ENCODE data around the gene CDK6. TPM values are rescaled to one million over a fixed set of nuclear protein-coding genes. Genes with fewer than 3 reads are reported as not detected.

The CDK6 gene
- total RNA-seq, 1 experiment from 2014 or later = 38.7 TPM

DNA sequence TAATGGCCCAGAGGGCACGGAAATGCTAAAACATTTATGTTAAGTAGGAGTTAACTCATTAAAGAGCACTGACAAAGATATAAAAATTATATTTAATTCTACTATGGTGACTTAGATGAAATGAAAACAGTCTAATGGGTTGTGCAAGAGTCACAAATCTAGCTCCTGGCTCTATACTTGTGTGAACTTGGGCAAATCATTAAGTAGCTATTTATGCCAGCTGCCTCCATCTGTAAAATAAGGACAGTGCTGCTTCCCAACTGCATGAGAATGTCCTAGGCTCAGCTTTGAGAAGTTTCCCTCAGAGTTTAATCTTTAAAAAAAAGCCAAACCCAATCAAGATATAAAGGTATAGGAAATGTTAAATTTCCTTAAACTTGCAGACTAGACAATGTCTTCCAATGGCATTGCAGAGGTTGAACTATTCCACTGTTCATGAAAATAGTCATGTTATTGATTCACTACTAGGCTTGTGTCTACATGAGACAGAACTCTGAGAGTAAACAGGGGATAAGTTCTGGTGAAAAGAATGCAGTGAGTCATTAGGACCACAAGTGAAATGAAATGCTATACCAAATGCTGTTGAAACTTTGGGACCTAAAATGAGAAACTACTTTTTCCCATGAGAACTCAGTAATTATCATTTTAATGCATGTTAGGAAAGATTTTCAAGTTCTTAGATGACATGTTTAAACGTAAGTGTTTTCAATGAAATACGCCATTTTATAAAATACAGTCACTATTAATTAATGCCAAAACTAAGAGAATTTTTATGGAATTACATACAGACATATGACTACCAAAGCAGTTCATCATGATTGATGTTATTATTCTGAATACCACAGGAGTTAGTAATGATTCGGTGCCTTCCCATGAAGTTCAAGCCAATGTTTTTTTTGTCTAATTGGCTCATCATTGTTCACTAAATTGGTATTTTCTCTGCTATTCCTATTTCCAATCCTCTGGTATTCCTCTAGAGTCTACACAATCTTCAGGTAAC is 84.2 kb downstream of the CDK6 start:
- TF ChIP-seq CTCF (conservative IDR thresholded peaks at IDR 0.05; ENCODE audit: low read depth, low read length) = no peak
- TF ChIP-seq EZH2phosphoT487 (IDR thresholded peaks at IDR 0.05; ENCODE audit: borderline replicate concordance, low read length) = no peak
- TF ChIP-seq EZH2 (IDR thresholded peaks at IDR 0.05; ENCODE audit: low read length, unreplicated experiment) = no peak
- Histone ChIP-seq H3K9me3 (ENCODE audit: low read length) (no peaks in the 10 kb centered on the region), H3K4me2 (ENCODE audit: low read length) (peak overlapping the region; percentile 60), H3K4me3 (ENCODE audit: low read length) (peak overlapping the region; percentile 26; the same call in 1 of the 2 replicates), H3K4me1 (ENCODE audit: insufficient read depth, low read length) (peaks cover 56% of the 10 kb centered on the region), H3K9ac (ENCODE audit: low read length) (peak overlapping the region; percentile 36), H2AFZ (ENCODE audit: low read length) (no peak overlapping the region), H3K9me2 (replicated peaks; ENCODE audit: low read length) (no peaks in the 10 kb centered on the region), H3K27me3 (ENCODE audit: low read length) (no peaks in the 10 kb centered on the region), H3K36me3 (ENCODE audit: low read depth, low read length) (0 out of 2 replicates have a peak, but pooled peaks cover 5% of the 10 kb centered on the region), H4K20me1 (ENCODE audit: low read length) (no peaks in the 10 kb centered on the region), H3F3A (ENCODE audit: low read length, unreplicated experiment) (no peaks in the 10 kb centered on the region), H3K27ac (ENCODE audit: low read length) (peak overlapping the region; percentile 91), H3K79me2 (ENCODE audit: low read length) (peaks cover 45% of the 10 kb centered on the region)
- peak; percentile 94 for ATAC-seq
- no TSS peak for BruUV-seq (replicated peaks)
- CTCF ChIA-PET = no interaction called here
- POLR2A ChIA-PET (ENCODE audit: unreplicated experiment) = interaction anchor here (0.6 kb wide), 1 partner anchor 81 kb away, joined by 3 read pairs; no protein-coding TSS in a partner anchor
- intact Hi-C loops (cut with micrococcal nuclease) = loop anchor here (1.0 kb wide), 1 partner anchor 11 kb away; no protein-coding TSS in a partner anchor
- peak; percentile 88 for DNase-seq

DNA sequence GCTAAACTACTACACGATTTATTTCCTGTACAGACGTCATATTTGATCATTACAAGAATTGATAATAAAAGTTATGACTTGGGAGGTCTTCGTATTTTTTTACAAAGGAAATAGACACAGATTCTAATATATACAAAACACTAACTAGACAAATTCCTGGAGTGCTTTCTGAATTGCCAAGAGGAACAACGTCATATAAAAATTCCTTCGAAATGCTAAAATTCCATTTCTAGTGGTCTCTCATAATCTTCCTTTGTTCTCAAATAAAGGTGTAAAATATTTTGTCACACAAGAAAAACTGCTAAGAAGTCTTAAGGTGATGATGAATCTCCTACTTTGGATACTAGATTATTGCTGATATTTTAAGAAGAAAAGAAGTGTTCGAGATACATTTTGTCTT is 85.4 kb downstream of the CDK6 start:
- ATAC-seq = no peak
- no peak overlapping the region for H3K4me3 ChIP-seq (ENCODE audit: low read length)
- CTCF ChIA-PET = no interaction called here
- H3K9me2 ChIP-seq (replicated peaks; ENCODE audit: low read length) = no peaks in the 10 kb centered on the region
- H3K36me3 ChIP-seq (ENCODE audit: low read depth, low read length) = 0 out of 2 replicates have a peak, but pooled peaks cover 5% of the 10 kb centered on the region
- intact Hi-C loops (cut with micrococcal nuclease) = no loop called here
- H2AFZ ChIP-seq (ENCODE audit: low read length) = no peak overlapping the region
- POLR2A ChIA-PET (ENCODE audit: unreplicated experiment) = no interaction called here
- H3F3A ChIP-seq (ENCODE audit: low read length, unreplicated experiment) = no peaks in the 10 kb centered on the region
- H3K27ac ChIP-seq (ENCODE audit: low read length) = peak overlapping the region; percentile 41
- no peak for DNase-seq
- H4K20me1 ChIP-seq (ENCODE audit: low read length) = no peaks in the 10 kb centered on the region
- H3K79me2 ChIP-seq (ENCODE audit: low read length) = peaks cover 50% of the 10 kb centered on the region
- H3K4me1 ChIP-seq (ENCODE audit: insufficient read depth, low read length) = peaks cover 63% of the 10 kb centered on the region
- H3K4me2 ChIP-seq (ENCODE audit: low read length) = no peak overlapping the region
- no TSS peak for BruUV-seq (replicated peaks)
- TF ChIP-seq CTCF (conservative IDR thresholded peaks at IDR 0.05; ENCODE audit: low read depth, low read length) (no peak), EZH2phosphoT487 (IDR thresholded peaks at IDR 0.05; ENCODE audit: borderline replicate concordance, low read length) (no peak), EZH2 (IDR thresholded peaks at IDR 0.05; ENCODE audit: low read length, unreplicated experiment) (no peak)
- no peak overlapping the region for H3K9ac ChIP-seq (ENCODE audit: low read length)
- no peaks in the 10 kb centered on the region for H3K9me3 ChIP-seq (ENCODE audit: low read length)
- no peaks in the 10 kb centered on the region for H3K27me3 ChIP-seq (ENCODE audit: low read length)
